GM21717 (cell line): ENCODE results near the gene EYA4.
"Not testable (repeated sequence)": the region's sequence is repeated elsewhere in the genome, so short reads cannot be mapped to it uniquely, and the experiment has no call there.

Source experiments
- ATAC-seq: cut with Tn5 transposase; IDR thresholded peaks from one replicate; pipeline ENCODE4 v1.9.1; 2021; ENCODE audit warnings: mild to moderate bottlenecking, moderate library complexity; ENCODE audit not compliant: unreplicated experiment

The EYA4 gene

GRCh38 chr6:133554121-133554520 is 313.0 kb downstream of the EYA4 start:
- not testable (repeated sequence) for ATAC-seq

- no peak for ATAC-seq
These were observed 314.5 kb downstream of the EYA4 start for GRCh38 chr6:133555685-133556084.

GRCh38 chr6:133559926-133560325 is 318.8 kb downstream of the EYA4 start:
- no peak for ATAC-seq

GRCh38 chr6:133567636-133568035 is 326.5 kb downstream of the EYA4 start:
- ATAC-seq: no peak

GRCh38 chr6:133568970-133569889 is 328.1 kb downstream of the EYA4 start:
- peak; percentile 69 for ATAC-seq

GRCh38 chr6:133571681-133572080 is 330.5 kb downstream of the EYA4 start:
- ATAC-seq: no peak

GRCh38 chr6:133577851-133578250 is 336.7 kb downstream of the EYA4 start:
- ATAC-seq: no peak
